GM12865 (cell line): ENCODE results near the gene LAMTOR2.

ENCODE experiments used
- DNase-seq: peaks from one replicate; pipeline ENCODE4 v3.0.0; 2010; ENCODE audit warnings: low read depth
- H3K4me3 ChIP-seq: 2 replicates; pipeline ENCODE4 v1.5.1; 2011; ENCODE audit warnings: mild to moderate bottlenecking, low read depth, low read length, control low read depth
- CTCF ChIP-seq: IDR thresholded peaks from 2 replicates; pipeline ENCODE4 v1.5.1; 2011; ENCODE audit warnings: low read length, control low read depth, low read depth, inconsistent platforms; ENCODE audit not compliant: insufficient read depth; ENCODE audit errors: missing control alignments

LAMTOR2 gene

GRCh38 chr1:156075162-156075561 lies 20.6 kb downstream of the LAMTOR2 start:
- H3K4me3 ChIP-seq, result no peak overlapping the region
- no peak for DNase-seq
- TF ChIP-seq CTCF, result no peak

- TF ChIP-seq CTCF, result no peak
- peak overlapping the region; percentile 74 for H3K4me3 ChIP-seq
These were observed 21.2 kb downstream of the LAMTOR2 start for GRCh38 chr1:156075775-156076204.

GRCh38 chr1:156076609-156077429 lies 22.2 kb downstream of the LAMTOR2 start:
- no peak for TF ChIP-seq CTCF
- peak; percentile 78 for DNase-seq
- peak overlapping the region; percentile 74 for H3K4me3 ChIP-seq

More at GRCh38 chr1:156075775-156076204, 21.2 kb downstream of the LAMTOR2 start:
- DNase-seq, result no peak

- TF ChIP-seq CTCF, result no peak
- DNase-seq, result no peak
- H3K4me3 ChIP-seq, result no peak overlapping the region
These were observed 22.8 kb downstream of the LAMTOR2 start for GRCh38 chr1:156077430-156077760.

GRCh38 chr1:156078728-156079127 lies 24.1 kb downstream of the LAMTOR2 start:
- H3K4me3 ChIP-seq, result no peak overlapping the region
- no peak for TF ChIP-seq CTCF
- DNase-seq, result no peak

- no peak for DNase-seq
- TF ChIP-seq CTCF, result no peak
- no peak overlapping the region for H3K4me3 ChIP-seq
These were observed 25.2 kb downstream of the LAMTOR2 start for GRCh38 chr1:156079762-156080161.
